Measurements from ENCODE around the gene ADGRA1. TPM values are rescaled to one million over a fixed set of nuclear protein-coding genes. Genes with fewer than 3 reads are reported as not detected.

Gene ADGRA1
- polyA plus RNA-seq, 1 donor, result 2.5 TPM

DNA sequence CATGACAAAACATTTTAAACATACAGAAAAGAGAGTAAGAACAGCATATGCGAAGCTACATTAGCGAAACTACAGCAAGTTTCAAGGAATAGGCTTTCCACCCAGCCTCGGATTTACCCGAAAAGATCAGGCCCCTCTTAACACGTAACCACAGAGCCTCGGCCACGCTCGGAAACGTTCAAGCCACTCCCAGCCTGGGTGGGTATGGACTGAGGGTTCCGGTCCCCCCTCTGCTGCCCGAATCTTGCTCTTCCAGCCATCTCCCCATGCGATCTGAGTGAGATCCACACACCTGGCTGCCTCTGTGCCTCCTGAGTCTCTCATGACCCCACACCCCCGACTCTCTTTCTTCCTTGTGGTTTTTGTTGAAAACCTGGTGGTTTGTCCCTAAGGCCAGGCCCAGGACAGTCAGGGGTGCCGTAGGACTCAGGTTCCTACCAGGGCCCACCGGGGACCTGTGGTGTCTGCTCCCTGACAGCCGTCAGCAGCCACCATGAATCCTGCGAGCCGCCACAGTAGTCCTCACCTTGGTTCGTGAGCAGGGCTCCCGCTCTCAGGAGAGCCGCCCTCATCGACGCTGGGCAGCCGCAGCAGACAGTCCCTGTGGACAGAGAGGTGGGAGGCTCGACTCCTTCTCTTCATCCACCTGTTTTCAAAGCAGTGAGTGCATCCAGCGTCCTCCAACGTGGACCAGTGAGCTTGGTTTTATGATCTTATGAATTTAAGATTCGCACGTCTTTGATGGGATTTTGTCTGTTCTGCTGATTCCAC lies 90.8 kb downstream of the ADGRA1 start:
- no peak for DNase-seq (ENCODE audit: low read depth)

DNA sequence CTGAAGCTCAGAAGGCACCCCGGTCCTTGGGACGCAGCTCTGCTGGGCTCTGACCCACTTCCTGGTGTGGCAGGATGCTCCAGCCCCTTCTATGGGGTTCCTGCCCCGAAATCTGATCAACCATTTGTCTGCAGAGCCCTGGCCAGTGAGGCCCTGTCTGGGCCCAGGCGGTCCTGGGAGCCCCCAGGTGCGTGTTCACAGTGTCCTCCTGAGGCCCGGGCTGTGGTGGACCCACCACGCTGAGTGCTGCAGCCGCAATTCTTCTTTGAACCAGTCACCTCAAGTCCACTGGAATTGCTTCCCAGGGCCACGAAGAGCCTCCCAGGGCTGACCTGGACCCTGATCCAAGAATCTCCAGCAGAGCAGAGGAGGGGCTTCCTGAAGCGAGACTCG lies 91.4 kb downstream of the ADGRA1 start:
- no peak for DNase-seq (ENCODE audit: low read depth)

DNA sequence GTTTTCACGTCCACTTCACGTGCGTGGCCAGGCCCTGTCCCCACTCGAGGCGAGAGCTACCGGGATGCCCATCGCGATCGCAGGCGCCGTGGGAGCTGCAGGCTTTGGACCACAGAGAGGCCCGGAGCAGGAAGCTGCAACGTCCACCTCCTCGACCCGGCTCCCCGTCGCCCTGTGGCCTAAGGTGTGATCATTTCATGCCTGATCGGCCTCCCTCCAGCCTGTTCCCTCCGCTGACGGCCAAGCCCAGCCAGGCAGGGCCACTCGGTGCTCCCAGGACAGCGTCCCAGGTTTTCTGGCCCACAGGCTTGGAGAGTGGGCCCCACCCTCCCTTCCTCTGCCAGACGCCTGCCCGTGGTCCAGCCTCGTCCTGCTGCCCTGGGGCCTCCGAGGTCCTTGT lies 91.9 kb downstream of the ADGRA1 start:
- DNase-seq (ENCODE audit: low read depth), result no peak

DNA sequence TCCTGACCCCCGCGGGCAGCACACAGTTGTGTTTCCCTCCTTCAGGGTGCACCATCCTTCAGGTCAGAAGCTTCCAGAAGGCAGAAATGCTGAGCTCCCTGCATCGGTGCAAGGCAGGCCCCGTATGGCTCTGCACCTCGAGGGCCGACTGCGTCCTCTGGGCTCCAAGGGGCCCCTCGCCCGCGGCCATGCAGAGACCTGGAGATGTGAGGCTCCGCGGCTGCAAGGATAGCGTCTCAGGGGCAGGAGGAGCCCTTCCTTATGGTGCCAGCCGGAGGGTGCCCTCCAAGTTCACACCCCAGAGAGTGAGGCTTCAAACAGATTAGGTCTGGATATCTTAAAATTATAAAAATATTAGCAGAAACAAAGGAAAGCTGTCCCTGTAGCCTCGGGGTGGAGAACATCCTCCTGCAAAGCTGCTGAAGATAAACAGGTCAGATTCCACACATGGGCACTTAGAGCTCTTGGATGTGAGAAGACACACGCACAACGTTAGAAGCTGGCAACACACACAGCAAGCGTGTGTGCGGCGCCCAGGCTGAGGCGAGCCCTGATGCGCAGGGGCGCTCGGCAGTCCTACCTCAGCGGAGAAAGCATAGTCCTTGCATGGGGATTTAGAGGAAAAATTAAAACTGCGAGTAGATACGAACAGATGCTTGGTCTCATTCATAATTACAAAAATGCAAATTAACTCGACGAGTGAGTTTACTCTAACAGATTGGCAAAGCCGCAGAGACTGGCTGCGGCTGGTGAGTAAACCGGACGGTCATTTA lies 92.7 kb downstream of the ADGRA1 start:
- DNase-seq (ENCODE audit: low read depth), result no peak

DNA sequence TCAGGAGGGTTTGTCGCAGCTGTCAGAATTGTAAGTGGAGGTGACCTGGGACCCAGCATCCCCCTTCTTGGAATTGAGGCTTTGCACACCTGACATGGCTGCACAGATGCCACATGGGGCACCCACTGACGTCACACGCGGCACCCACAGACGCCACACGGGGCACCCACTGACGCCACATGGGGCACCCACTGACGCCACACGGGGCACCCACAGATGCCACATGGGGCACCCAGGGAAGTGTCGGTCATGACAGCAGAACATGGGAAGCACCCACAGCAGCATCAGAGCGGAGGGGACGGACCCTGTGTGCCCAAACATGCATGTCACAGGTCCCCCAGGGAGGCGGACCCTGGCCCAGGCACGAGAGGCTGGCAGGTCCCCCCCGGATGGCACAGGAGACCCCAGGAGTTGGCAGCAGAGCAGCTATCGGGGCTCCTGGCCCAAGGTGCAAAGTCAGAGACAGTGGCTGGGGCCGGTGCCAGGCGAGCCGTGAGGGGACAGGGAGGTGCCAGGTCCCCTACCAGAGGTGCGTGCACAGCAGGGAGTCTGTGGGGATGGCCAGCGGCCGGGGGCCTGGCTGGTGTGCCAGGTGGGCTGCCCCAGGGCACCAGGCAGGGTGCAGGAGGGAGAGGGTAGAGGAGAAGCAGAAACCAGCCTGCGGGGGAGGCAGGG lies 93.4 kb downstream of the ADGRA1 start:
- DNase-seq (ENCODE audit: low read depth), result no peak

Other genes starting within 250 kb of the ADGRA1 start
- 0.24 TPM for gene CFAP46, start 145.4 kb upstream of the ADGRA1 start, polyA plus RNA-seq (ENCODE audit: insufficient read length)
- 6.6 TPM for gene KNDC1, start 72.3 kb downstream of the ADGRA1 start, polyA plus RNA-seq (ENCODE audit: insufficient read length)
- gene UTF1, start 142.3 kb downstream of the ADGRA1 start, polyA plus RNA-seq (ENCODE audit: insufficient read length), result not detected
- gene VENTX, start 149.9 kb downstream of the ADGRA1 start, polyA plus RNA-seq (ENCODE audit: insufficient read length), result 0.29 TPM
- 2.4 TPM for gene ADAM8, start 188.9 kb downstream of the ADGRA1 start, polyA plus RNA-seq (ENCODE audit: insufficient read length)
- 40.9 TPM for gene TUBGCP2, start 220.9 kb downstream of the ADGRA1 start, polyA plus RNA-seq (ENCODE audit: insufficient read length)
- 37.4 TPM for gene ZNF511, start 221.0 kb downstream of the ADGRA1 start, polyA plus RNA-seq (ENCODE audit: insufficient read length)
- not detected for gene CALY, start 249.0 kb downstream of the ADGRA1 start, polyA plus RNA-seq (ENCODE audit: insufficient read length)